Measurements from ENCODE around the gene SORCS2.

The SORCS2 gene

GRCh38 chr4:7400671-7401298, 208.4 kb downstream of the SORCS2 start:
- H3K27me3 ChIP-seq (ENCODE audit: low read depth, low read length): no peaks in the 10 kb centered on the region; the same call in 1 of the 2 replicates
- TF ChIP-seq EZH2phosphoT487 (IDR thresholded peaks at IDR 0.05; ENCODE audit: low read depth): no peak
- TF ChIP-seq, protein P1, sequence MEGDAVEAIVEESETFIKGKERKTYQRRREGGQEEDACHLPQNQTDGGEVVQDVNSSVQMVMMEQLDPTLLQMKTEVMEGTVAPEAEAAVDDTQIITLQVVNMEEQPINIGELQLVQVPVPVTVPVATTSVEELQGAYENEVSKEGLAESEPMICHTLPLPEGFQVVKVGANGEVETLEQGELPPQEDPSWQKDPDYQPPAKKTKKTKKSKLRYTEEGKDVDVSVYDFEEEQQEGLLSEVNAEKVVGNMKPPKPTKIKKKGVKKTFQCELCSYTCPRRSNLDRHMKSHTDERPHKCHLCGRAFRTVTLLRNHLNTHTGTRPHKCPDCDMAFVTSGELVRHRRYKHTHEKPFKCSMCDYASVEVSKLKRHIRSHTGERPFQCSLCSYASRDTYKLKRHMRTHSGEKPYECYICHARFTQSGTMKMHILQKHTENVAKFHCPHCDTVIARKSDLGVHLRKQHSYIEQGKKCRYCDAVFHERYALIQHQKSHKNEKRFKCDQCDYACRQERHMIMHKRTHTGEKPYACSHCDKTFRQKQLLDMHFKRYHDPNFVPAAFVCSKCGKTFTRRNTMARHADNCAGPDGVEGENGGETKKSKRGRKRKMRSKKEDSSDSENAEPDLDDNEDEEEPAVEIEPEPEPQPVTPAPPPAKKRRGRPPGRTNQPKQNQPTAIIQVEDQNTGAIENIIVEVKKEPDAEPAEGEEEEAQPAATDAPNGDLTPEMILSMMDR (IDR thresholded peaks at IDR 0.05; ENCODE audit: low read depth, low read length): no peak

GRCh38 chr4:7402526-7402925, 210.2 kb downstream of the SORCS2 start:
- Histone ChIP-seq H2AFZ (ENCODE audit: low read depth, low read length) (no peak overlapping the region), H3K4me2 (ENCODE audit: low read length) (no peak overlapping the region), H3K9ac (ENCODE audit: low read length) (no peak overlapping the region), H3K9me3 (ENCODE audit: insufficient read depth, low read length) (no peaks in the 10 kb centered on the region), H3K27ac (ENCODE audit: low read length) (no peak overlapping the region), H3K36me3 (replicated peaks; ENCODE audit: low read depth, low read length) (no peaks in the 10 kb centered on the region), H3K79me2 (ENCODE audit: low read length) (no peaks in the 10 kb centered on the region), H3K4me3 (ENCODE audit: low read length) (no peak overlapping the region), H3K27me3 (ENCODE audit: low read depth, low read length) (no peaks in the 10 kb centered on the region), H3K4me1 (ENCODE audit: low read length) (no peaks in the 10 kb centered on the region), H4K20me1 (ENCODE audit: insufficient read depth, low read length) (no peaks in the 10 kb centered on the region)
- TF ChIP-seq EZH2phosphoT487 (IDR thresholded peaks at IDR 0.05; ENCODE audit: low read depth): no peak
- TF ChIP-seq, protein P1 (IDR thresholded peaks at IDR 0.05; ENCODE audit: low read depth, low read length): no peak

More at GRCh38 chr4:7400671-7401298, 208.4 kb downstream of the SORCS2 start:
- Histone ChIP-seq H3K9me3 (ENCODE audit: insufficient read depth, low read length) (no peaks in the 10 kb centered on the region), H3K4me2 (ENCODE audit: low read length) (no peak overlapping the region), H3K4me1 (ENCODE audit: low read length) (no peaks in the 10 kb centered on the region), H3K27ac (ENCODE audit: low read length) (no peak overlapping the region), H3K36me3 (replicated peaks; ENCODE audit: low read depth, low read length) (no peaks in the 10 kb centered on the region), H3K79me2 (ENCODE audit: low read length) (no peaks in the 10 kb centered on the region), H3K9ac (ENCODE audit: low read length) (no peak overlapping the region), H3K4me3 (ENCODE audit: low read length) (no peak overlapping the region), H4K20me1 (ENCODE audit: insufficient read depth, low read length) (no peaks in the 10 kb centered on the region), H2AFZ (ENCODE audit: low read depth, low read length) (no peak overlapping the region)

- TF ChIP-seq, protein P1 (IDR thresholded peaks at IDR 0.05; ENCODE audit: low read depth, low read length): no peak
- no peak for TF ChIP-seq EZH2phosphoT487 (IDR thresholded peaks at IDR 0.05; ENCODE audit: low read depth)
- no peaks in the 10 kb centered on the region for H3K79me2 ChIP-seq (ENCODE audit: low read length)
- H4K20me1 ChIP-seq (ENCODE audit: insufficient read depth, low read length): no peaks in the 10 kb centered on the region
- H3K9me3 ChIP-seq (ENCODE audit: insufficient read depth, low read length): no peaks in the 10 kb centered on the region
- no peak overlapping the region for H3K27ac ChIP-seq (ENCODE audit: low read length)
- H3K4me1 ChIP-seq (ENCODE audit: low read length): no peaks in the 10 kb centered on the region
- H3K4me2 ChIP-seq (ENCODE audit: low read length): no peak overlapping the region
- H3K27me3 ChIP-seq (ENCODE audit: low read depth, low read length): no peaks in the 10 kb centered on the region
- no peak overlapping the region for H3K9ac ChIP-seq (ENCODE audit: low read length)
- H2AFZ ChIP-seq (ENCODE audit: low read depth, low read length): no peak overlapping the region
- no peak overlapping the region for H3K4me3 ChIP-seq (ENCODE audit: low read length)
- no peaks in the 10 kb centered on the region for H3K36me3 ChIP-seq (replicated peaks; ENCODE audit: low read depth, low read length)
Observed at GRCh38 chr4:7403001-7403400, 210.7 kb downstream of the SORCS2 start.

- no peak for TF ChIP-seq EZH2phosphoT487 (IDR thresholded peaks at IDR 0.05; ENCODE audit: low read depth)
- TF ChIP-seq, protein P1 (IDR thresholded peaks at IDR 0.05; ENCODE audit: low read depth, low read length): no peak
- Histone ChIP-seq H3K27ac (ENCODE audit: low read length) (no peak overlapping the region), H4K20me1 (ENCODE audit: insufficient read depth, low read length) (no peaks in the 10 kb centered on the region), H3K27me3 (ENCODE audit: low read depth, low read length) (no peaks in the 10 kb centered on the region), H3K36me3 (replicated peaks; ENCODE audit: low read depth, low read length) (no peaks in the 10 kb centered on the region), H3K4me3 (ENCODE audit: low read length) (no peak overlapping the region), H3K4me1 (ENCODE audit: low read length) (no peaks in the 10 kb centered on the region), H3K79me2 (ENCODE audit: low read length) (no peaks in the 10 kb centered on the region), H3K9me3 (ENCODE audit: insufficient read depth, low read length) (no peaks in the 10 kb centered on the region), H2AFZ (ENCODE audit: low read depth, low read length) (no peak overlapping the region), H3K9ac (ENCODE audit: low read length) (no peak overlapping the region), H3K4me2 (ENCODE audit: low read length) (no peak overlapping the region)
Observed at GRCh38 chr4:7408166-7408565, 215.8 kb downstream of the SORCS2 start.
